GM23248 (cell line): ENCODE results near the gene EMD. TPM values are rescaled to one million over a fixed set of nuclear protein-coding genes. Genes with fewer than 3 reads are reported as not detected.
A peak's percentile ranks its signal among the peaks of the same experiment; 100 is the strongest.

Experiments used
- DNase-seq: peaks from one replicate; pipeline ENCODE4 v3.0.0-alpha.2; 2015
- H2AFZ ChIP-seq: fragments of 200-600 bp; sonication (generic); 2 replicates; pipeline ENCODE4 v1.6.1; 2016; ENCODE audit warnings: antibody characterized with exemption
- H3F3A ChIP-seq: fragments of 200-600 bp; sonication (generic); 2 replicates; pipeline ENCODE4 v1.6.1; 2016; ENCODE audit warnings: mild to moderate bottlenecking, antibody characterized with exemption, mixed run types; ENCODE audit not compliant: insufficient read depth
- H3K27ac ChIP-seq: fragments of 200-600 bp; sonication (generic); 2 replicates; pipeline ENCODE4 v1.5.1; 2016; ENCODE audit warnings: mild to moderate bottlenecking
- H3K27me3 ChIP-seq: fragments of 200-600 bp; sonication (generic); replicated peaks from 2 replicates; pipeline ENCODE4 v1.6.1; 2016; ENCODE audit warnings: mild to moderate bottlenecking; ENCODE audit not compliant: insufficient read depth
- H3K36me3 ChIP-seq: fragments of 200-600 bp; sonication (generic); 2 replicates; pipeline ENCODE4 v1.6.1; 2016; ENCODE audit warnings: low read depth, mild to moderate bottlenecking
- H3K4me1 ChIP-seq: fragments of 200-600 bp; sonication (generic); 2 replicates; pipeline ENCODE4 v1.6.1; 2016; ENCODE audit warnings: mild to moderate bottlenecking; ENCODE audit not compliant: insufficient read depth
- H3K4me2 ChIP-seq: fragments of 200-600 bp; sonication (generic); one replicate; pipeline ENCODE4 v1.6.1; 2016; ENCODE audit warnings: mild to moderate bottlenecking; ENCODE audit not compliant: unreplicated experiment
- H3K4me3 ChIP-seq: fragments of 200-600 bp; sonication (generic); 2 replicates; pipeline ENCODE4 v1.5.1; 2016; ENCODE audit warnings: mild to moderate bottlenecking
- H3K79me2 ChIP-seq: fragments of 200-600 bp; sonication (generic); 2 replicates; pipeline ENCODE4 v1.6.1; 2016; ENCODE audit warnings: mild to moderate bottlenecking; ENCODE audit not compliant: insufficient read depth
- H3K9ac ChIP-seq: fragments of 200-600 bp; sonication (generic); 2 replicates; pipeline ENCODE4 v1.6.1; 2016; ENCODE audit warnings: mild to moderate bottlenecking
- H3K9me2 ChIP-seq: fragments of 200-600 bp; sonication (generic); 2 replicates; pipeline ENCODE4 v1.6.1; 2016; ENCODE audit warnings: mixed run types, mild to moderate bottlenecking, moderate library complexity; ENCODE audit not compliant: insufficient read depth
- H3K9me3 ChIP-seq: fragments of 200-600 bp; sonication (generic); one replicate; pipeline ENCODE4 v1.6.1; 2017; ENCODE audit warnings: low read depth
- H4K20me1 ChIP-seq: fragments of 200-600 bp; sonication (generic); 2 replicates; pipeline ENCODE4 v1.6.0; 2016; ENCODE audit not compliant: insufficient read depth
- EZH2 ChIP-seq: fragments of 200-600 bp; sonication (generic); IDR thresholded peaks from 2 replicates; pipeline ENCODE4 v1.6.1; 2018; ENCODE audit warnings: antibody characterized with exemption, mild to moderate bottlenecking; ENCODE audit not compliant: insufficient read depth, poor library complexity, severe bottlenecking
- EZH2phosphoT487 ChIP-seq: fragments of 200-600 bp; sonication (generic); IDR thresholded peaks from 2 replicates; pipeline ENCODE4 v1.6.1; 2018; ENCODE audit warnings: antibody characterized with exemption, moderate library complexity, mild to moderate bottlenecking, low read depth; ENCODE audit not compliant: insufficient read depth
- WGBS, 2 experiments: methylation state at CpG; one replicate each; pipeline ENCODE4 v1.1.6; 2015 to 2017; ENCODE audit warnings: low lambda C conversion rate in 2 of 2, low coverage in 1 of 2; ENCODE audit errors: missing lambda C conversion rate in 2 of 2; 5-methylcytosine and 5-hydroxymethylcytosine counted together
- in situ Hi-C: fragments of 300-500 bp; cut with MboI; formaldehyde crosslinking; loops from 2 replicates; pipeline ENCODE4 v1.15.0; 2020
- polyA plus RNA-seq: library from polyadenylated mRNA; unstranded; fragments of >200 nt; fragmentation: Nextera tagmentation; extraction: Ambion mirVana; gene quantifications from 2 replicates; pipeline ENCODE4 v1.2.1, GENCODE V29; 2016
- total RNA-seq: library from RNA; depleted of rRNA; stranded (reverse); fragments of >200 nt; shearing (Covaris generic); gene quantifications from 2 replicates; pipeline ENCODE4 v1.2.3, GENCODE V29; 2014

Gene EMD
- total and polyA plus RNA-seq, 2 experiments from 2014 or later: 39.7 to 96.0 TPM

DNA sequence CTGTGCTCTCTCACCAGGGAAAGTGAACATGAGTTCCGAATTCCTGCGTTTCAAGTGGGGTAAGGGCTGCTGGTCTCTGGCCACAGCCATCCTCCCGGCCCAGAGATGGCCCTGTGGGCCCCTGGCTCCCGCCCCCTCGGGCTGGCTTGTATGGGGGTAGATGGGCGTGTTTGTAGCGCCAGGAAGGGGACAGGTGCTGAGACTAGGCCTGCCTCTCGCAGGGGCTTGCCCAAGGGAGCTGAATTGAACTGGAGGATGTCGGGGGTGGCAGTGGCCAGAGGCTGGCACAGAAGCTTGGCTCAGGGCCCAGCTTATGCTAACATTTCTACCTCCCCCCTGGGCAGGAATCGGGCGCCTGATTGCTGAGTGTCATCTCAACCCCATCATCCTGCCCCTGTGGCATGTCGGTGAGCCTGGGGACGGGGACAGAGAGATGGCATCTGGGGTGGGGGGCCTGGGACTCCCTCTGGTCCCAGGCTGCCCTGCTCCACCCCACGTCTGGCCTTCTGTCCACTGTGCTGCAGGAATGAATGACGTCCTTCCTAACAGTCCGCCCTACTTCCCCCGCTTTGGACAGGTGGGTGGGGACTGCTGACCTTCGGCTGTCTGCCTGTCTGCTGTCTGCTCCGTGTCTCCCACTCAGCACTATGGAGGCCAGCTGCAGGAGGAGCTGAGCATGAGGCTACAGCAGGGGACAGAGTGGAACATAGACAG lies 40.8 kb downstream of the EMD start:
- Histone ChIP-seq H3K9me2 (no peaks in the 10 kb centered on the region), H3K9me3 (no peaks in the 10 kb centered on the region), H3K9ac (no peak overlapping the region), H3K27me3 (no peaks in the 10 kb centered on the region), H3F3A (no peaks in the 10 kb centered on the region), H2AFZ (no peak overlapping the region), H3K4me1 (no peaks in the 10 kb centered on the region), H3K4me3 (no peak overlapping the region), H3K36me3 (no peaks in the 10 kb centered on the region), H3K79me2 (no peaks in the 10 kb centered on the region), H3K4me2 (no peak overlapping the region), H3K27ac (no peak overlapping the region), H4K20me1 (no peaks in the 10 kb centered on the region)
- TF ChIP-seq EZH2 (no peak), EZH2phosphoT487 (no peak)
- in situ Hi-C loops: no loop called here
- 78 to 92% methylated on average over 5 to 14 of the region's 19 CpGs for WGBS, 2 experiments
- DNase-seq: no peak

GRCh38 chrX:154420402-154420756 lies 41.3 kb downstream of the EMD start:
- Histone ChIP-seq H3F3A (no peaks in the 10 kb centered on the region), H3K79me2 (no peaks in the 10 kb centered on the region), H3K9me2 (no peaks in the 10 kb centered on the region), H2AFZ (no peak overlapping the region), H3K9me3 (no peaks in the 10 kb centered on the region), H3K9ac (no peak overlapping the region), H3K4me3 (no peak overlapping the region), H3K27me3 (no peaks in the 10 kb centered on the region), H4K20me1 (no peaks in the 10 kb centered on the region), H3K4me1 (no peaks in the 10 kb centered on the region), H3K4me2 (no peak overlapping the region), H3K36me3 (no peaks in the 10 kb centered on the region), H3K27ac (no peak overlapping the region)
- TF ChIP-seq EZH2phosphoT487 (no peak), EZH2 (no peak)
- DNase-seq: no peak
- in situ Hi-C loops: no loop called here
- 85 to 100% methylated on average over 1 to 10 of the region's 10 CpGs for WGBS, 2 experiments

- H2AFZ ChIP-seq: no peak overlapping the region
- in situ Hi-C loops: no loop called here
- no peaks in the 10 kb centered on the region for H3K27me3 ChIP-seq
- no peaks in the 10 kb centered on the region for H3K36me3 ChIP-seq
- H3K9ac ChIP-seq: no peak overlapping the region
- DNase-seq: no peak
- no peaks in the 10 kb centered on the region for H3K9me2 ChIP-seq
- H3K79me2 ChIP-seq: peaks cover 31% of the 10 kb centered on the region
- no peaks in the 10 kb centered on the region for H4K20me1 ChIP-seq
- H3K27ac ChIP-seq: no peak overlapping the region
- H3K9me3 ChIP-seq: no peaks in the 10 kb centered on the region
- no peaks in the 10 kb centered on the region for H3F3A ChIP-seq
- no peak overlapping the region for H3K4me2 ChIP-seq
- no peaks in the 10 kb centered on the region for H3K4me1 ChIP-seq
- no peak overlapping the region for H3K4me3 ChIP-seq
- TF ChIP-seq EZH2 (no peak), EZH2phosphoT487 (no peak)
- WGBS, 2 experiments: 91 to 98% methylated on average over 5 to 13 of the region's 13 CpGs
Measured at GRCh38 chrX:154426916-154427770, 48.0 kb downstream of the EMD start.

GRCh38 chrX:154428176-154429171 lies 49.4 kb downstream of the EMD start, which contains the start of gene ATP6AP1:
ATP6AP1 (plus strand) TSS chrX:154428677; CDS start chrX:154428693, 16 bp downstream.
- Histone ChIP-seq H4K20me1 (no peaks in the 10 kb centered on the region), H3K36me3 (no peaks in the 10 kb centered on the region), H3K79me2 (peaks cover 31% of the 10 kb centered on the region), H3K9me2 (no peaks in the 10 kb centered on the region), H3K9ac (peak within 1 kb of the TSS; percentile 81), H3K27me3 (no peaks in the 10 kb centered on the region), H3K4me3 (peak within 1 kb of the TSS; percentile 74), H3F3A (no peaks in the 10 kb centered on the region), H3K4me2 (peak within 1 kb of the TSS; percentile 79), H3K9me3 (no peaks in the 10 kb centered on the region), H3K27ac (peak within 1 kb of the TSS; percentile 41; the same call in 1 of the 2 replicates), H2AFZ (peak within 1 kb of the TSS; percentile 70), H3K4me1 (no peaks in the 10 kb centered on the region)
- in situ Hi-C loops: no loop called here
- TF ChIP-seq EZH2 (no peak), EZH2phosphoT487 (no peak)
- peak; percentile 93 for DNase-seq
- 5 to 9% methylated on average over 30 to 32 of the region's 87 CpGs for WGBS, 2 experiments
